Stimulated activated CD4-positive, alpha-beta T cell treated with anti-CD3 and anti-CD28 coated beads, Interleukin-15, amount 100 ng/mL, for 24 hours (primary cell): ENCODE measurements around the gene CYSLTR1.
A peak's percentile ranks its signal among the peaks of the same experiment; 100 is the strongest.
"Not testable (repeated sequence)": the region's sequence is repeated elsewhere in the genome, so short reads cannot be mapped to it uniquely, and the experiment has no call there.

Source experiments
- DNase-seq: peaks from one replicate; pipeline ENCODE4 v3.0.0-alpha.2; 2020

CYSLTR1 gene, protein sequence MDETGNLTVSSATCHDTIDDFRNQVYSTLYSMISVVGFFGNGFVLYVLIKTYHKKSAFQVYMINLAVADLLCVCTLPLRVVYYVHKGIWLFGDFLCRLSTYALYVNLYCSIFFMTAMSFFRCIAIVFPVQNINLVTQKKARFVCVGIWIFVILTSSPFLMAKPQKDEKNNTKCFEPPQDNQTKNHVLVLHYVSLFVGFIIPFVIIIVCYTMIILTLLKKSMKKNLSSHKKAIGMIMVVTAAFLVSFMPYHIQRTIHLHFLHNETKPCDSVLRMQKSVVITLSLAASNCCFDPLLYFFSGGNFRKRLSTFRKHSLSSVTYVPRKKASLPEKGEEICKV

DNA sequence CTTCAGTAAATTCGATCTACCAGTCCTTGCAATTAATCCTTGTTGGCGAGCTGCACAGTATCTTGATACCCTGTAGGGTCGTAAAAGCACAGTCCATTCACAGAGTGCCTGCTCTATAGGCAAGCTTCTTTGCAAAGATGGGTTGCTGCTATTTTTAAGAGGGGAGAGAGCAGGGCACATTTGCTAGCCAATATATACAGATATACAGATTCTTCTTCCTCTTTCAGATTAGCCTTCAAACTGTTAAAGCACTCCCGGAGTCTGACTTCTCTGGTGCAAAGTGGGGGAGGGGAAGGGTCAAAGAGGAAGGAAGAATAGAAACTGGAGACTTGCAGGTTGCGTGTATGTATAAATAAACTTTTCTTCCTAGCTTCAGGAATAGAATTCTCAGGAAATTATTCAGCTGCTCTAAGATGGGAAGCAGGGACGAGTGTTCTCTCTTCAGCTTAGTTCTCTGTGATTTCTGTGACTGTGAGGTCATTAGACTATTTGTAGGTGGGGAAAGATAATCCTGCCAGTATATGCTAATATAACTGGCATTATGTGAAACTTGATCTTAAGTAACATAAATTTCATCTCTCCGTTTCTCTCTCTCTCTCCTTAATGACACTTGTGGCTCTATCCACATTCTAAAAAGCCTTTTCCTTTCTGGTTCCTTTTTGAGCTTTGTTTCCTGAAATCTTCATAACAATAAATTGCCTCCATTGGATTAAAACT lies at the start of gene CYSLTR1:
Gene CYSLTR1, minus strand, starts transcription at position 242 of the 717 bp plus-strand sequence. CDS start 53,865 bp downstream, outside the sequence.
- no peak for DNase-seq

- DNase-seq, result no peak
Observed at GRCh38 chrX:78377186-78377585, 49.8 kb upstream of the CYSLTR1 start.

GRCh38 chrX:78375894-78376293 lies 48.5 kb upstream of the CYSLTR1 start:
- DNase-seq, result no peak

- no peak for DNase-seq
Observed at GRCh38 chrX:78366576-78366975, 39.2 kb upstream of the CYSLTR1 start.

DNA sequence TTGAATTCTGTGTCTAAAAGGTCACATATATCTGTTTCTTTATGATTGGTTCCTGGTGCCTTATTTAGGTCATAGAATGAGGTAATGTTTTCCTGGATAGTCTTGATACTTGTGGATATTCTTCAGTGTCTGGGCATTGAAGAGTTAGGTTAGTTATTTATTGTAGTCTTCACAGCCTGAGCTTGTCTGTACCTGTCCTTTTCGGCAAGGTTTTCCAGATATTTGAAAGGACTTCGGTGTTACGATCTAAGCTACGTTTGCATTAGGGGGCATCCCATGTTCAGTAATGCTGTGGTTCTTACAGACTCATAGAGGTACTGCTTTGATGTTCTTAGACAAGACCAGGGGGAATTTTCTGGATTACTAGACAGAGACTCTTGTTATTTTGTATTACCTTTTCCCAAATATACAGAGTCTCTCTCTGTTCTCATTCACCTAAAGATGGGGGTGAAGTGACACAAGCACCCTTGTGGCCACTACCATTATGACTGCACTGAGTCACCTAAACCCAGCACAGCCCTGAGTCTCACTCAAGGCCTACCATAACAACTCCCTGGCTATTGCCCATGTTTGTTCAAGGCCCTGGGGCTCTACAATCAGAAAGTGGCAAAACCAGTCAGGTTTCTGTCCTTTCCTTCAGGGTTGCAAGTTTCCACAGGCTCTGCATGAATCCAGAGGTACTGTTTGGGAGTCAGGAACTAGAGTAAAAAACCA lies 30.1 kb upstream of the CYSLTR1 start:
- no peak for DNase-seq

DNA sequence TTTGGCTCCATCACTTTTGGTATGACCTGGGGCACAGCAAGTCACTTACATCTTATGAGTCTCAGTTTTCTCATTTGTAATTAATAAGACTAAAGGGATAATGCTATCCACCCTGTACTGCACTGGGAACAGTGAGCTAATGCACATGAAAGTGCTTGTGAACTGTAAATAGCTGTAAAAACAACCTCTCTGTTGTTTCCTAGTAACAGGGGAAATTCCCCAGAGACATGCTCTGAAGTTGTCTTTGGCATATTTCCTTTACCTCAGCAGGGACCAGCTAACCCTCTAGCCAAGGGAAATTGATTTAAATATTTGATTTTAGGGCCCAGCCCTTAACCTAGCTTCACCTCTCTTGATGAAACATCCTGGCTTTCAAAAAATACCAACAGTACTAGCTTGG lies 6.1 kb upstream of the CYSLTR1 start:
- DNase-seq, result no peak

GRCh38 chrX:78331708-78332107 lies 4.3 kb upstream of the CYSLTR1 start:
- DNase-seq, result no peak

DNA sequence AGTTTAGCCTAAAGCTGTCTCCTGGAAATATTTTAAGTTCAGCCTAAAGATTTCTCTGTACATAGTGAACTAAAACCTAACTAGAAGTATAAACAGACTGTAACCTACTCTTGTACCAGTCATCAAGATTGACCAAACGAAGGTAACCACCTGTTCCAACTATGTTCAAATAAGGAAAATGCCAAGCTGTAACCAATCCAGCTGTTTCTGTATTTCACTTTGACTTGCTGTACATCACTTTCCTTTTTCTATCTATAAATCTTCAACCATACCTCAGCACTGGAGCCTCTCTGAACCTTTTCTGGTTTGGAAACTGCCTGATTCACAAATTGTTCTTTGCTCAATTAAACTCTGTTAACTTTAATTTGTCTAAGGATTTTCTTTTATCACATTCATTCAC lies 3.1 kb upstream of the CYSLTR1 start:
- no peak for DNase-seq

DNA sequence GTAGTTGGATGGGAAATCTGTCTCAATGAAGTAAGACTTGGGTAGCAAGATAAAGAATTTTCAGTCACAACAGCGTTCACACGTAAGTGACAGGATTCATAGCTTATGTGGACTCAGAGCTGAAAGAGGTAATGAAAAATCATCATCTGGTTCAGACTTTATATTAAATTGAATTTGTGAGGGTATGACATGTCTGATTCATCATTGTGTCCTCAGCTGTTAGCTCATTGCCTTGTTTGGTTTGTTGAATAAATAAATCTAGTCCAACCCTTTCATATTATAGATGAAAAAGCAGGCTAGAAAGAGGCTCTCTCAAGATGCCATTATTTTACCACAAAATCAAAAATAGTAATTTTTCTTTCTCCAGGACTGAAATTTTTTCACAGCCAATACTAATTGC lies 2.7 kb upstream of the CYSLTR1 start:
- DNase-seq, result no peak

- peak; percentile 18 for DNase-seq
Observed at GRCh38 chrX:78329486-78329885, 2.1 kb upstream of the CYSLTR1 start.

DNA sequence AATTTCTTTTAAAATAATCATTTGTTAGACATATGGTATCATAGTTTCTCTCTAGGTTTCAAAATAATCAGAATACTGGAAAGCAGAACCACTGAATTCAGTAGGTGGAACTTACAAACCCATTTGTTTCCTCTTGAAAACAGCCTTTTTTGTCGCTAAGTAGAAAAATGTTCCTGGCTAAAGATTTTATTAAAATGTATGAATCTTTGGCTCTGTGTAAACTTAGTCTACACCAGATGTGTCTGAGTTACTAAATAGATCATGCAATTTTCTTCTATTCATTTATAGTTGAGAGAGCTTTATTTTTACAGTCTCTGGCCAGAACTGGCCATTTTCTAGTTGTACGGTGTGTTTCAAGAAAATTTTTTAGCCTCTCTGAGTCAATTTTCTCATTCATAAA lies 1.0 kb downstream of the CYSLTR1 start:
- DNase-seq, result no peak

- DNase-seq, result no peak
Observed at GRCh38 chrX:78322863-78323262, 4.5 kb downstream of the CYSLTR1 start.

GRCh38 chrX:78321809-78322208 lies 5.6 kb downstream of the CYSLTR1 start:
- DNase-seq, result peak; percentile 45

- DNase-seq, result no peak
Observed at GRCh38 chrX:78316265-78316664, 11.1 kb downstream of the CYSLTR1 start.

DNA sequence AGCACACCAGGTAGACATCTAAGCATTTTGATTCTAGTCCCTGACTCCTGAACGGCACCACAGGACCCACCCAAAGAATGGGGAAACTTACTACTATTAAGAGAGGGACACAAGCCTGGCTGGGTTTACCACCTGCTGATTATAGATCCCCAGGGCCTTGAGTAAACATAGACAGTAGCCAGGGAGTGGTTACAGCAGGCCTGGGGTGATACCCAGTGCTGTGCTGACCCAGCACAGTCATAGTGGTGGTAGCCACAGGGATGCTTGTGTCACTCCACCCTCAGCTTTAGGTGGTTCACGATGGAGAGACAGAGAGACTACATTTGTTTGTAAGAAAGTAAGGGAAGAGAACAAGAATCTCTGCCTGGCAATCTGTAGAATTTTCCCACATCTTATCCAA lies 11.7 kb downstream of the CYSLTR1 start:
- DNase-seq, result no peak

DNA sequence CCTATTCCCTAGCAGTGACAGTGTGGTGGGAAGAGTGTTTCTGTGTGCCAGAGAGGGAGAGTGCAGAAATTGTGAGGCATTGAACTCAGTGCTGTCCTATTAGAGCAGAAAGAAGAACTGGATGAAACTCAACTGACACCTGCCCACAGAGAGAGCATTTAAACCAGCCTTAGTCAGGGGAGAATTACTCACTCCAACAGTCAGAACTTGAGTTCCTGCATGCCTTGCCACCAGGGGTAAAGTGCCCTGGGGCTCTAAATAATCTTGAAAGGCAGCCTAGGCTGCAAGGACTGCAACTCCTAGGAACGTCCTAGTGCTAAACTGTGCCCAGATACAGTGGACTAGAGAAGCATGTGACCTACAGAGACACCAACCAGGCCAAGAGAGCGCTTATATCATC lies 12.8 kb downstream of the CYSLTR1 start:
- peak; percentile 32 for DNase-seq

DNA sequence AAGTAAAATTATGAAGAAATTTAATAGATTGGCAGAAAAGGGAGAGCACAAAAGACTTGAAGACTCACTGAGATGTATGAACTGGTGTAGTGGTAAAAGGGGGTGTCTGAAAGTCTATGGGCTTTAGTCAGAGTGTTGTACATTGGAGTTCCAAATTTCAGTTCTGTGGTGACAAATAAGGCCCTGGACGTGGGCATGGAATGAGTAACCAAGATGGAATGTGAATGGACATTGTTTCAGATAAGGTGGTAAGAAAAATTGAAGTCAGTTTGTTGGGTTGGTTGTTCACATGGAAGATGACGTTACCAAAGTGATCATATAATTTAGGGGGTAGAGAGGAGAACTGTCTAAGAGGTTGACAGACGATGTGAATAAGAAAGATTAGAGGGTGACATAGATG lies 13.9 kb downstream of the CYSLTR1 start:
- DNase-seq, result no peak

GRCh38 chrX:78307665-78308064 lies 19.7 kb downstream of the CYSLTR1 start:
- DNase-seq, result no peak

- no peak for DNase-seq
Observed at GRCh38 chrX:78303086-78303485, 24.3 kb downstream of the CYSLTR1 start.

DNA sequence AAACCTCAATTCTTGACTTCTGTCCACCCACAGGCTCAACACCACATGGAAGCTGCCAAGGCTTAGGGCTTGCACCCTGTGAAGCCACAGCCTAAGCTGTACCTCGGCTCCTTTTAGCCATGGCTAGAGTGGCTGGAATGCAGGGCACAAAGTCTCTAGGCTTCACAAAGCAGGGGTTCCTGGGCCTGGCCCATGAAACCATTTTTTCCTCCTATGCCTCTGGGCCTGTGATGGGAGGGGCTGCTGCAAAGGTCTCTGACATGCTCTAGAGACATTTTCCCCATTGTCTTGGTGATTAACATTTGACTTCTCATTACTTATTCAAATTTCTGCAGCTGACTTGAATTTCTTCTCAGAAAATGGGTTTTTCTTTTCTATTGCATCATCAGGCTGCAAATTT lies 26.5 kb downstream of the CYSLTR1 start:
- not testable (repeated sequence) for DNase-seq

GRCh38 chrX:78283511-78283910 lies 43.9 kb downstream of the CYSLTR1 start:
- no peak for DNase-seq

GRCh38 chrX:78237127-78237526 lies 90.3 kb downstream of the CYSLTR1 start:
- no peak for DNase-seq

DNA sequence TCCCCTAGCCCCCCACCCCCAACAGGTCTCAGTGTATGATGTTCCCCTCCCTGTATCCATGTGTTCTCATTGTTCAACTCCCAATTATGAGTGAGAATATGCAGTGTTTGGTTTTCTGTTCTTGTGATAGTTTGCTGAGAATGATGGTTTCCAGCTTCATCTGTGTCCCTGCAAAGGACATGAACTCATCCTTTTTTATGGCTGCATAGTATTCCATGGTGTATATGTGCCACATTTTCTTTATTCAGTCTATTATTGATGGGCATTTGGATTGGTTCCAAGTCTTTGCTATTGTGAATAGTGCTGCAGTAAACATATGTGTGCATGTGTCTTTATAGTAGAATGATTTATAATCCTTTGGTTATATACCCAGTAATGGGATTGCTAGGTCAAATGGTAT lies 101.4 kb downstream of the CYSLTR1 start:
- not testable (repeated sequence) for DNase-seq
